GM18517 (cell line): ENCODE measurements around the gene KDELR1.
A peak's percentile ranks its signal among the peaks of the same experiment; 100 is the strongest.

Source experiments
- ATAC-seq: cut with Tn5 transposase; IDR thresholded peaks from one replicate; pipeline ENCODE4 v1.9.1; 2021; ENCODE audit warnings: mild to moderate bottlenecking, moderate library complexity; ENCODE audit not compliant: unreplicated experiment

The KDELR1 gene

DNA sequence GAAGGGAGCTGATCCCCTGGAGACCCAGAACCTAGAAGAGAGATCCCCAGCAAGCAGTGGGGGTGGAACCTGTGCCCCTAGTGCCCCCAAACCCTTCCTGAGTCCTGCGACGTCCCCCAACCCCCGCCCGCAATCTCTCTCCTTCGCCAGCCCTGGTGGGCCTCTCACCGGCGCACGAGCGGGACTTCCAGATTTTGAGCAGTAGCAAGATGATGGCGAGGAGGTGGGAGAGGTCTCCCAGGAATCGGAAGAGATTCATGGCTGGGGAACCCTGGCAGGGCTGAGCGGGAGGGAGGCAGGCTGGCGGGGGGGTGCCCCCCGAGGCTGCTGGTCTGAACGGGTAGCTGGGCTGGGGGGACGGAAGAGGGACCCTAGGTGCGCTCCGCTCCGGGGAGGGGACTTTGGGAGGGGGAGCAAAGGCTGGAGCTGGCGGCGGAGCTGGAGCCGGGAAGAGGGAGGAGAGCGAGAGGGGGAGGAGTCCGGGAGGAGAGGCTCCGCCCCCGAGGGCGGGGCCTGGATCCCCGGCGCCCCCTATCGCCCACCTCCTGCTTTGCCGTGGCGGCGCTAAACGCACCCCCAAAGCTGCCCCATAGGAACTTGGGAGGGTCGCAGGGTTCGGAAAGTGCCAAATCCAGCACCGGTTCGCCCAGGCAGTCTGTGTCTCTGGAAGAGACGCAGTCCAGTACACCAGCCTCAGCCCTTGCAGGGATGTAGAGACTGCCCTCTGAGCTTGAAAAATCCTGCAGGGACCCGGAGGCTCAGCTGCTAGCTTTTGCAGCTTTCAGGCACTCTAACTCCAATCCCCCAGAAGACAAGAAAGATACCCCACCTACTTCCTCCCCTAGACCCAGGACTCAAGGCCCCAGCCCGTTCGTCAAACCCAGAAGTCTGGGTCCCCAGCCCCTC lies at the start of gene KDELR1:
KDELR1 (minus strand) TSS at position 452 of the 906 bp plus-strand sequence; CDS start at position 259, 193 bp downstream.
- peak; percentile 56 for ATAC-seq

- no peak for ATAC-seq
Observed at GRCh38 chr19:48436586-48436985, 45.2 kb upstream of the KDELR1 start.

GRCh38 chr19:48433337-48433736 lies 42.0 kb upstream of the KDELR1 start:
- ATAC-seq = no peak

DNA sequence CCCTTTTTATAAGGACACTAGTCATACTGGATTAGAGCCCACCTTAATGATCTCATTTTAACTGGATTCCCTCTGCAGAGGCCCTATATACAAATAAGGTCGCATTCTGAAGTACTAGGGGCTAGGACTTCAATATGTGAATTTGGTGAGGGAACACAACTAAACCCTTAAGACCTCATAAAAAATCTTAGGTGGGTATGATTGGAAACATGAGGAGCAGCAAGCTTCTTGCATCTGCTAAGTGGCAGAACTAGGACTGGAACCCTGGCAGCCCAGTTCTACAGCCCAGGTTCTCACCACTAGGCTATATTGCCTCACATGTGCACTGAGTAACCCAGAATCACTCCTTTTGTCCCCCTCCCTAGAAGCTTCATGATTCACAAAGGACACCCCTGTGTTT lies 37.3 kb upstream of the KDELR1 start:
- no peak for ATAC-seq

GRCh38 chr19:48424694-48425219 lies 33.4 kb upstream of the KDELR1 start:
- ATAC-seq = no peak

DNA sequence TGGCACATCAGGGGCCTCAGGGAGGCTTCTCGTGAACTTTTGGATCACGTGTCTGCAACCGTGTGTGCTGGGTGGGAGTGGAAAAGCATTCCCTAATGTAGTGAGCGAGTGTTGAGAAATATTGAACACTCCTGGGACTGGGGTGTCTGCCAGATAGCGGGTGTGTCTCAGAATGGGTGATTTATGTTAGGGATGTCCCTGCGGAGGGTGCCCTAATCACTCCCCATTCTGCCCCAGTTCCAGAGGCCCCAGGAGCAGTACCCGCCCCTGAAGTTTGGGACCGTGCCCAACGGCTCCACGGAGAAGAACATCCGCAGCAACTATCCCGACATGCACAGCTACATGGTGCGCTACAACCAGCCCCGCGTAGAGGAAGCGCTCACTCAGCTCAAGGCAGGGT lies 30.2 kb upstream of the KDELR1 start:
- no peak for ATAC-seq

DNA sequence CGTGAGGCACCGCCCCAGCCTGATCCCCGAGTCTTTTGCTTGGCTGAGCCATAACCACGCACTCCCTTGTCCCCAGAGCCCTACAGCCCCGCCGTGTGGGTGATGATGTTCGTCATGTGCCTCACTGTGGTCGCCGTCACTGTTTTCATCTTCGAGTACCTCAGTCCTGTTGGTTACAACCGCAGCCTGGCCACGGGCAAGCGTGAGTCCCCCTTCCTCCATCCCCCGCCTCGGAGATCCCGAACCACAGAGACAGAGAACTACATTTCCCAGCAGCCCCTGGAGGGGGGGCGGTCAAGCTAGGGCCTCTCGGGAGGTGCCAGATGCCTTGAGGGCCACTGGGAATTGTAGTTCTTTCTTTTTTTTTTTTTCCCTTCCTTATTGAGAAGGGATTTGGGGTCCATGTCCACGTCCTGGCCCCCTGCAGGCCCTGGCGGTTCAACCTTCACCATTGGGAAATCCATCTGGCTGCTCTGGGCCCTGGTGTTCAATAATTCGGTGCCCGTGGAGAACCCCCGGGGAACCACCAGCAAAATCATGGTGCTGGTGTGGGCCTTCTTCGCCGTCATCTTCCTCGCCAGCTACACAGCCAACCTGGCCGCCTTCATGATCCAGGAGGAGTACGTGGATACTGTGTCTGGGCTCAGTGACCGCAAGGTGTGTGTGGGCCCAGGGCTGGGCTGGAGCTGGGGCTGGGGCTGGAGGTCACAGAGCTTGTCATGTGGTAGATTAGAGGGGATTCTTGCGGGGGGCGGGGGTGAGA lies 28.0 kb upstream of the KDELR1 start:
- peak; percentile 61 for ATAC-seq

DNA sequence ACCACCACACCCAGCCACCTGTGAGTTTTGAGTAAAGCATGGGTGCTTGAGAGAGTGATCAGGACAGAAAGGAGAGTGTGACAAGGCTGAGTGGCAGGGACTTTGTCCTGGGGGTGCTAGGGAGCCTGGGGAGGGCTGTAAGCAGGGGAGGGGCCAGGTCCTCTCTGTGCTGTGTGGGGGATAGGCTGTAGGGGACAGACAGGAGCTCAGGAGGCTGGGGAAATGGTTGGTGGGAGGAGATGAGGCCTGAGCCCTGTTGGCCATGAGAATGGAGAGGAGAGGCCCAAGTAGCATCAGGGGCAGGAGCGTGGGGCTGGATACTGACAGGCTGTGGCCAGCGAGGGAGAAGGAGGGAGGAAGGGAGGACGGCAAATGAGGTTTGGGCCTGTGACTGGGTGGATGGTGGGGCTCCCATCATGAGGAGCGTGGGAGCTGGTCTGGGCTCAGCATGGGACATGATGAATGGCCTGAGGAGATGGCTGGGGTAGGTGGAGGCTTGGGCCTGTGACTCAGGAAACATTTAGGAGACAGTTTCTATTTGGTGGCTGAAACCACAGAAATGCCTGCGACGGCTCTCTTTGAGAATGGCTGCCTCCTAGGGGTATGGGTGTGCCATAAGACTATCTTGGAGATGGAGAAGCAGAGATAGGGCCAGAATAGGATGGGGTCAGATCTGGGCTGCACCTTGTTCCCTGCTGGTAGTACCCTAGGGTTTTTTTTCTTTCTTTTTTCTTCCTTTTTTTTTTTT lies 27.1 kb upstream of the KDELR1 start:
- ATAC-seq = no peak

- ATAC-seq = no peak
Observed at GRCh38 chr19:48417421-48417820, 26.1 kb upstream of the KDELR1 start.

- no peak for ATAC-seq
Observed at GRCh38 chr19:48415806-48416221, 24.5 kb upstream of the KDELR1 start.

DNA sequence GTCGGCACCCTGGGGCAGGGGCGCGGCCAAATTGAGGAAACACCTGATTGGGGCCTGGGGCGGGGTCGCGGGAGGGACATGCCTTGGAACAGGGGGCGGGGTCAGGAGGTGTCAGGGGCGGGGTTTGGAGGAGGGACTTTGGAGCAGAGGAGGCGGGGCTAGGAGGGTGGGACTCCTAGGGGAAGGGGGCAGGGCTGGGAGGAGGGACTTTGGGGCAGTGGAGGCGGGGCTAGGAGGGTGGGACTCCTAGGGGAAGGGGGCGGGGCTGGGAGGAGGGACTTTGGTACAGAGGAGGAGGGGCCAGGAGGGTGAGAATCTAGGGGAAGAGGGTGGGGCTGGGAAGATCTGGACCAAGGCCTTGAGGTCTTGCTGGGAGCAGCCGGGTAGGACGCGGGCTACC lies 24.0 kb upstream of the KDELR1 start:
- ATAC-seq = no peak

DNA sequence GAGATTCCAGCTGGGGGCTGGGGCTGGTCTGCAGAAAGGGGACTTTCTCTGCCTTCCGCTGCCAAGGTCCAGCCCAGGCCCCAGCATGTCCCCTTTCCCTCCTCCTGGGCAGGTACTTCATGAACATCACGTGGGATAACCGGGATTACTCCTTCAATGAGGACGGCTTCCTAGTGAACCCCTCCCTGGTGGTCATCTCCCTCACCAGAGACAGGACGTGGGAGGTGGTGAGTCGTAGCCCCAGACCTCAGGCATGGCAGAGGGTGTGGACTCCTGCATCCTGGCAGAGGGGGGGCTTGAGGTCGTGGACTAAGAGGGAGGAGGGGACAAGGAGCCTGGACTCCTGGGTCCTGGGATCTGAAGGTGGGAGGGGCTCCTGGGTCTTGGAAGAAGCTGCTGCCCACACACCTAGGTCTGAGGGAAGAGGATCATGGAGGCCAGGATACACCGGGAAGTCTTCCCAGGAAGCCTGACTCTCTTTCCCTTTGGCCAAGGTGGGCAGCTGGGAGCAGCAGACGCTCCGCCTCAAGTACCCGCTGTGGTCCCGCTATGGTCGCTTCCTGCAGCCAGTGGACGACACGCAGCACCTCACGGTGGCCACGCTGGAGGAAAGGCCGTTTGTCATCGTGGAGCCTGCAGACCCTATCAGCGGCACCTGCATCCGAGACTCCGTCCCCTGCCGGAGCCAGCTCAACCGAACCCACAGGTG lies 22.7 kb upstream of the KDELR1 start:
- no peak for ATAC-seq

GRCh38 chr19:48405850-48406249 lies 14.5 kb upstream of the KDELR1 start:
- ATAC-seq = no peak

GRCh38 chr19:48405010-48405659 lies 13.8 kb upstream of the KDELR1 start:
- ATAC-seq = no peak

DNA sequence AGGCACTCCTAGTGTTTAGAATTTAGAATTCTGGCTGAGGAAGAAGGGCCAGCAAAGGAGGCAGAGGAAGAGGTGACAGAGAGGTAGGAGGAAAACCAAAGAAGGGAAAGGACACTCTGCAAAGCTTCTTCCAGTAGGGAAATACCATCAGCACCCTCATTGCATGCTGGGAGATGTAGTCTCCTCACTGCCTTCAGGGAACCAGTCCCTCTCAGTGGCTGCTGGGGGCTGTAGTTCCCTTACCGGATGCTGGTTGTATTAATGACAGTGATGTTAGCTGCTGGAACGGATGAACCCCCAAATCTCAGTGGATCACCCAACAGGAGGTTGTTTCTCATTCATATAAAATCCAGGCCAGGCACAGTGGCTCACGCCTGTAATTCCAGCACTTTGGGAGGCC lies 12.3 kb upstream of the KDELR1 start:
- ATAC-seq = no peak

DNA sequence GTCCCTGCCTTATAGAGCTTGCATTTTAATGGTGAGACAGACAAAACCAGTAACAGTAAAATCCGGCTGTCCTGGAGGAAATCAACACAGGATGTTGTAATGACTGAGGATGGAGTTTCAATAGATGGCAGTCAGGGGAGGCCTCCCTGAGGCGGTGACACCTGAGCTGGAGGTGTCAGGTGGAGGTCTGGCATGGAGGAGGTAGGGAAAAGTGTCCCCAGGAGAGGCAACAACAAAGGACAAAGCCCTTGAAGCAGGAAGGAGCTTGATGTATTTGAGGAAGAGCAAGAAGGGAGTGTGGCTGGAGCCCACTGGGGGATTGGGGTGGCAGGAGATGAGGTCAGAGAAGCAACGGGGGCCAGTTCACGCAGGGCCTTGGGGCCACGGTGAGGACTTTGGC lies 9.9 kb upstream of the KDELR1 start:
- no peak for ATAC-seq

- ATAC-seq = no peak
Observed at GRCh38 chr19:48400018-48400742, 8.8 kb upstream of the KDELR1 start.

- ATAC-seq = peak; percentile 47
Observed at GRCh38 chr19:48398375-48399235, 7.3 kb upstream of the KDELR1 start.

- no peak for ATAC-seq
Observed at GRCh38 chr19:48398102-48398374, 6.7 kb upstream of the KDELR1 start.
